ENCODE measurements around the gene GNG13.
A peak's percentile ranks its signal among the peaks of the same experiment; 100 is the strongest.
"Not testable (repeated sequence)": the region's sequence is repeated elsewhere in the genome, so short reads cannot be mapped to it uniquely, and the experiment has no call there.

The GNG13 gene

GRCh38 chr16:831571-832413, 31.3 kb upstream of the GNG13 start:
- no peak for DNase-seq (ENCODE audit: low read depth)

DNA sequence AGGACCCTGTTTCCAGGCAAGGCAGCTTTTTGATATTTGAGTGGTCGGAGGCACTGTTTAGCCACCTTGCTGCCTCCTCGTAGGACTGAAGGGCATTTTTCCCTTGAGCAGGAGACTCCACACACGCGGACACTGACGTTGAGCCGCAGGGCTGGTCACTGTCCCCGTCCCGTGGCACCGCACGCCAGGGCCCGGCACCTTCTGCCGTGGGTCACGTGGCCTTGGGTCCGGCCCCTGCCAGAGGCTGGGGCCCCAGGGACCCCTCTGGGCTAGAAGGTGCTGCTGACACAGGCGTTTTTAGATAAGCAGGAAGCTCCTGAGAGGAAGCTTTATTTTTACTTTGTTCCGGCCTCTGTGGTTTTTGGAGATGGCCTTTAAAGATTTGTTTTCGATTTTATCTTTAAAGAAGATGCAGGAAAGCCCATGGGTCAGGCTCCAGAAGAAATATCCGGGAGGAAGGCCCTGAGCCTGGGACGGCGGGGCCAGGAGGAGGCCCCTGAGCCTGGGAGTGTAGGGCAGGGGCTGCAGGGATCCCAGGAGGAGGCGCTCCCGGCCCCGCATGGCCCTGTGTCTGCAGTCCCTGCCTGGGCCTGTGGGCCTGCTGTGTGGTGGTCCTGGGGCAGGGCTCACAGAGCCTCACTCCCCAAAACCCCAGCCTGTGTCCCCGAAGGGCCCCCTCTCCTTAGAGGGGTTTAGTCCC, 30.5 kb upstream of the GNG13 start:
- no peak for DNase-seq (ENCODE audit: low read depth)

DNA sequence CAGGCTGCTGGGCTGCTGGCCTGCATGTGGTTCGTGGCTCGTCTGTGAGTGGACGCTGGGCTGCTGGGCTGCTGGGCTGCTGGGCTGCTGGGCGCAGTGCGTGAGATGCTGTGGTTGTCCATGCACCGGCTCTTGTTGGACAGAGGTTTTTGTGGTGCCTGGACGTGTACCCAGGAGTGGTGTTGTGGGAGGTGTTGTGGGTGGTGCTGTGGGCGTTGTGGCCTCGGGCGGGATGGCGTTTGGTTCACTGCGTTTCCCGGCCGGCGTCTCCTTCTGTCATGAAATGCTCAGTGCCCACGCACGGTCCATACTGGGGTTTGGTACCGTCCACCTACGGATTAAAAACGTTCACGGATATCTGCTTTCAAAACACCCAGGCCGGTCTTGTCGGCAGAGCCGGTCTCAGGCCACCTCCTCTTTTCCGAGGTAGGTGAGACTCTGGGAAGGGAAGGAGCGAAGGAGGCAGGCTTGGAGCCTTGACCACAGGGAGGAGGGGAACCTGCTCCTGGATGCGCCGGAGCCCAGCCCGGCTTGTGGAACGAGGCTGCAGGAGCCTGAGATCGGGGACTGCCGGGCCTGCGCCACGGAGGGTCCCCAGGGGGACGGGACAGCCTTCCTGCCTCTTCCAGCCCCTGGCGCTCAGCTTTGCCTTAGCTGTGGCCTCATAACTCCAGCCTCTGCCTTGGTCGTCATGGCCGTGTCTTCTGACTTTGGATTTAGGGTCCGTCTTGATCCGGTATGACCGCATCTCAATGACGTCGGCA, 29.8 kb upstream of the GNG13 start:
- no peak for DNase-seq (ENCODE audit: low read depth)

GRCh38 chr16:828891-829290, 28.4 kb upstream of the GNG13 start:
- DNase-seq (ENCODE audit: low read depth): no peak

GRCh38 chr16:827513-827912, 27.0 kb upstream of the GNG13 start:
- DNase-seq (ENCODE audit: low read depth): no peak

DNA sequence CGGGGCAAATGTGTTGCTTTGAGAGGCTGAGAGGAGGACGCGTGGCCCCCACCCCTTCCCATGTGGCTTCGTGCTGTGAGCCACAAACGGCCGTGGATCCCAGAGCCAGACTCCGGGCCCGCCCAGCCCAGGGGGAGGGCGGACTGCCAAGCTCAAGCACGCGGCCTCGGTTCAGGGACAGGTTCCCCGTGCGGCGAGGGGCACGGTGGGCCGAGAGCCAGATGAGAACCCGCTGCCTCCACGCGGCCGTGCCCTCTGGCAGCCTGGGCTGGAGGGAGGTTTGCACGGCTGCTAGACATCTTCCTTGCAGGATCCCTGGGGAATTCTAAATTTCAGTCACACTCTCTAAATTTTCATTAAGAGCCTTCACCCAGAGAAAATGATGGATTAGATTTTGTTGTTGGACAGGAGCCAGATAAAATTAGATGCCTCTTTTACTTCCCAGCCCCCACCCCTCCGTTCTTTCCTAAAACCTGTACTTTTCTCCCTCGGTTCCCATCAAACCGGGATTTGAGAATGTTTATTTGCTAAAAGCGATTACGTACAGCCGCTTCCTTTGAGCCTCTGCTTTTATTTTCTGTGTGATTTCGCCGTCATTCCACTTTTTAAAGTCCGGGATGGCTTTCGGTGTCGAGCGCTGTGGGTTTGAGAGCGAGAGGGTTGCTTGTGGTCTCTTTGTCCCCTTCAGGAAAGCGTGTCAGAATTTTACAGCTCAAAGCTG, 25.0 kb upstream of the GNG13 start:
- DNase-seq (ENCODE audit: low read depth): no peak

DNA sequence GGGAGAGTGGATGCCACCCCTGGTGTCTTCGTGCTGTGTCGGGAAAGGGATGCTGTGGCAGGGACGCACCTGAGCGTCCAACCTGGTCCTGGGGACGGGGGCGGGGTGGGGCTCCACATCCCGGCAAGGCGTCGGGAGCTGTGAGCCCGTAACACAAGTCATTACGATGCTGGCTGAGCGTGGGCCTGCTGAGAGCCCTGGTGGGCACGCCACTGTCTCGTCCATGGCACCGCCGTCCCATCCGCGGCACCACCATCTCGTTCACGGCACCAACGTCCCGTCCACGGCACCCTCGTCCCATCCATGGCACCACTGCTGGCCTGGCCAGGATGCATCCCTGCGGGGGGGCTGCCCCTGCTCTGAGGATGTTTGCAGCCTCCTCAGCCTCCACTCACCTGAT, 24.1 kb upstream of the GNG13 start:
- no peak for DNase-seq (ENCODE audit: low read depth)

DNA sequence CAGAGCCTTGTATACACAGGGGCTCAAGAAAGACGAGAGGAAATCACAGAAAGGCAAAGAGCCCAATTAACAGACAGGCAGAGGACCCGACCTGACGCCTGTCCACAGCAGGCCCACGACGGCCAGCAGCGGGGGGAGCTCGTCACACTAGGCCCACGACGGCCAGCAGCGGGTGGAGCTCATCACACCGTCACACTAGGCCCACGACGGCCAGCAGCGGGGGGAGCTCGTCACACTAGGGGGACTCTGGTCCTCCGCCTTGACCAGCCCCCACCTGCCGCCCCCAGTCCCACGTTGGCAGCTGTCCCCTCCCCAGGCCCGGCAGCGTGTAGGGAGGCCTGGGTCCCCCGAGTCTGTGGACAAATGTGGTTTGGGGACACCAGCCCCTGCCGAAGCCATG, 23.7 kb upstream of the GNG13 start:
- no peak for DNase-seq (ENCODE audit: low read depth)

DNA sequence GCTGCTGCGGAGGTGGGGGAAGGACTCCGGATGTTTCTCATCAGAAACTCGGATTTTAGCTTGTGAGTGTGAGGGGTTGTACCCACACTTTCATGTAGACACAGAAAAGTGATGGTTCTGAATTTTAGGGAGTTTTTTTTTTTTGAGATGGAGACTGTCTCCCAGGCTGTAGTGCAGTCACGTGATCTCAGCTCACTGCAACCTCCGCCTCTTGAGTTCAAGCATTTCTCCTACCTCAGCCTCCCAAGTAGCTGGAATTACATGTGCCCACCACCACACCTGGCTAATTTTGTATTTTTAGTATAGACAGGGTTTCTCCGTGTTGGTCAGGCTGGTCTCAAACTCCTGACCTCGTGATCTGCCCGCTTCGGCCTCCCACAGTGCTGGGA, 22.4 kb upstream of the GNG13 start:
- no peak for DNase-seq (ENCODE audit: low read depth)

DNA sequence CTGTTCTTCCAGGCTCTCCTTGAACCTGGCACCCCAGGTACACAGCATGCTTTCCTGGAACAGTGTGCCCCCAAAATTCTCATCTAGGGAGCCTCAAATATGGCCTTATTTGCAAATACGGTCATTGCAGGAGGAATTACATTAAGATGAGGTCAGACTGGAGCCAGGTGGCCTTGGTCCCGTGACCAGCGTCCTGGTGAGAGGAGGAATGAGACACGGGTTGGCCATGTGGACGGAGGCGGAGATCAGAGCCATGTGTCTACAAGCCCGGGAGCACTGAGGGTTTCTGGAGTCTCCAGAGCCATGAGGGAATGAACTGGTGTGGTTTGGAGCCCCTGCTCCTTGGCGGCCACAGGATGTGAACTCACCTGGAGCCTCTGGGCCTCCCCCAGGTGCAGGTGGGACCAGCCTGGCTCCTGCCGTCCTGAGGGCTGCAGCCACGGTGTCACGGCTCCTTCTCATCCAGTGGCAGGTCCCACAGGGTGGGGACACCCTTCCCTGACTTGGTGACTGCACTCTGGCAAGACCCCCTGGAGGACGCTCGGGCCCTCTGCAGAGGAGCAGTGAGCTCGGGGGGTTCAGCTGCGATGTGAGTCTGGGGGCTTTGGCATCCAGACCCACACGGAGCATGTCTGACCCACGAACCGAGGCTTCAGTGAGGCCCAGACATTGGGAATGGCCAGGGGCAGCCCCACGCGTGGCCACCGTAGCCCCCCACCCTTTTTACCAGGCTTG, 21.8 kb upstream of the GNG13 start:
- DNase-seq (ENCODE audit: low read depth): no peak

- DNase-seq (ENCODE audit: low read depth): no peak
Measured at GRCh38 chr16:821751-822150, 21.2 kb upstream of the GNG13 start.

- DNase-seq (ENCODE audit: low read depth): no peak
Measured at GRCh38 chr16:820748-821147, 20.2 kb upstream of the GNG13 start.

DNA sequence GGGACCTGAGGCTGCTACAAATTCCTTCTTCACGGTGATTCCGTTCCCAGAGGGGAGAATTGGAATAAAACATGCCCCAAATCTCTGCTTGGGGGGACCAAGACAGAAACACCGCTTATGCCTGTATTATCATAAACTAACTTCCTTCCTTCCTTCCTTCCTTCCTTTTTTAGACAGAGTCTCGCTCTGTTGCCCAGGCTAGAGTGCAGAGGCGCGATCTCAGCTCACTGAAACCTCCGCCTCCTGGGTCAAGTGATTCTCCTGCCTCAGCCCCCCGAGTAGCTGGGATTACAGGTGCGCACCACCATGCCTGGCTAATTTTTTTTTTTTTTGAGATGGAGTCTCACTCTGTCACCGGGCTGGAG, 19.5 kb upstream of the GNG13 start:
- not testable (repeated sequence) for DNase-seq (ENCODE audit: low read depth)

- no peak for DNase-seq (ENCODE audit: low read depth)
Measured at GRCh38 chr16:819336-820043, 19.0 kb upstream of the GNG13 start.

DNA sequence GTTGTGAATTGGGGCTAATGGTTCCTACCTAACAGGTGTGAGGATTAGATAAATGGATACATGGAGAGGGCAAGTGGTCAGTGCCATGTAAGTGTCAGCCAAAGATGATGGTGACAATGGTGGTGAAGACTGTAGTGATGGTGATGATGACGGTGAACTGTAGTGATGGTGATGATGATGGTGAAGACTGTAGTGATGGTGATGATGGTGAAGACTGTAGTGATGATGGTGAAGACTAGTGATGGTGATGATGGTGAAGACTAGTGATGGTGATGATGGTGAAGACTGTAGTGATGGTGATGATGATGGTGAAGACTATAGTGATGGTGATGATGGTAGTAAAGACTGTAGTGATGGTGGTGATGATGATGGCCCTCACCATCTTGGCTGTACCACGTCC, 18.1 kb upstream of the GNG13 start:
- no peak for DNase-seq (ENCODE audit: low read depth)

DNA sequence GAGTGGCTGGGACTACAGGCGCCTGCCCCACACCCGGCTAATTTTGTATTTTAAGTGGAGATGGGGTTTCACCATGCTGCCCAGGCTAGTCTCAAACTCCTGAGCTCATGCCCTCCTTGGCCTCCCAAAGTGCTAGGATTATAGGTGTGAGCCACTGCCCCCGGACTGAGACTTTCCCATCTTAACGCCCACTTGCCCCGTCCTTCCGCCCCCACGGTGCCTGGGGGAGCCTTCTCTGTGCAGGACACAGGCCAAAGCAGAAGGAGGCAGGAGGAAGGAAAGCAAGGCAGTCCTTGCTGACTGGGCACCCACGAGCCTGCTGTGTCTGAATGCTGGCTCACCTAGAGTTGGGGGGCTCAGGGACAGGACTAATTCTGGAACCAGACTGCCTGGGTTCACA, 17.6 kb upstream of the GNG13 start:
- DNase-seq (ENCODE audit: low read depth): no peak

GRCh38 chr16:817001-817906, 16.7 kb upstream of the GNG13 start:
- no peak for DNase-seq (ENCODE audit: low read depth)

DNA sequence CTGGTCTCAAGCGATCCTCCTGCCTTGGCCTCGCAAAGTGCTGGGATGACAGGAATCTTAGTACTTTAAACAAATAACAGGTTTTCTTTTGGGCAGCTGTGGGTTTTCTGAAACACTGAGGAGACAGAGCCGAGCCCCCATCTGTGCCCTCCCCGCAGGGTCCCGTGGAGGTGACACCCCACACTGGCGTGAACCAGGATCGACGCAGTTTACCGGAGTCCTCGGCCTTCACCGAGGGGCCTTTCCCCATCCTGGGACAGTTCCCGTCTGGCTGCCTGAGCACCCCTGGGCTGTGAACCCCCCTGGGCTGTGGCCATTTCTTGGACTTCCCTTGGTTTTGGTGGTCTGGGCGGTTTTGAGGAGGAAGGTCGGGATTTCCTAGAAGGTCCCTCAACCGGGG, 15.3 kb upstream of the GNG13 start:
- no peak for DNase-seq (ENCODE audit: low read depth)

GRCh38 chr16:814974-815373, 14.4 kb upstream of the GNG13 start:
- DNase-seq (ENCODE audit: low read depth): peak; percentile 59

- no peak for DNase-seq (ENCODE audit: low read depth)
Measured at GRCh38 chr16:813916-814412, 13.4 kb upstream of the GNG13 start.
